Tibial nerve (tissue), 4 donors: ENCODE measurements around the gene ZNF653.

Experiments
- CTCF ChIP-seq, 5 experiments: fragments of 200-600 bp in 3 of 5; fragments of 450-650 bp in 2 of 5; sonication (generic) in 3 of 5; IDR thresholded peaks; one replicate each; pipeline ENCODE4 v1.5.1; 2016 to 2019; ENCODE audit warnings: antibody characterized with exemption in 5 of 5, mild to moderate bottlenecking in 3 of 5, moderate library complexity in 2 of 5
- EP300 ChIP-seq, 2 donors: sonication (generic); formaldehyde crosslinking; IDR thresholded peaks; one replicate each; pipeline ENCODE4 v1.6.1; 2017; ENCODE audit warnings: antibody characterized with exemption in 2 of 2, mild to moderate bottlenecking in 1 of 2
- POLR2A ChIP-seq, 2 donors: fragments of 450-650 bp; IDR thresholded peaks; one replicate each; pipeline ENCODE4 v1.6.1; 2017; ENCODE audit warnings: antibody characterized with exemption in 2 of 2, mild to moderate bottlenecking in 2 of 2, moderate library complexity in 2 of 2

- TF ChIP-seq CTCF (IDR thresholded peaks at IDR 0.05) (no peak), POLR2A (IDR thresholded peaks at IDR 0.05) (no peak), EP300 (IDR thresholded peaks at IDR 0.05) (no peak)
Measured at GRCh38 chr19:11539495-11540365, 34.1 kb upstream of the ZNF653 start.
